A673 (cell line): ENCODE data around the gene PNPLA2. TPM values are rescaled to one million over a fixed set of nuclear protein-coding genes. Genes with fewer than 3 reads are reported as not detected.

ENCODE experiments used
- BruUV-seq: library from RNA; stranded (reverse); fragments of 400-500 nt; replicated peaks from 2 replicates; lab custom pipeline; 2021; lab: Mats Ljungman, UMichigan
- CTCF ChIA-PET: fragments of 300-600 bp; sonication (Branson Sonifier 250); formaldehyde crosslinking; loops from one replicate; lab custom pipeline; 2022; ENCODE audit warnings: antibody characterized with exemption; lab: Charles Lee
- POLR2A ChIA-PET: fragments of 300-600 bp; sonication (Branson Sonifier 250); formaldehyde crosslinking; loops from one replicate; lab custom pipeline; 2022; ENCODE audit warnings: antibody characterized with exemption; ENCODE audit not compliant: low non-redundant PET; lab: Charles Lee
- DNase-seq: peaks from one replicate; pipeline ENCODE4 v3.0.0-alpha.2; 2015; ENCODE audit warnings: low spot score
- H3K27ac ChIP-seq: fragments of 200-600 bp; sonication (generic); 2 replicates; pipeline ENCODE4 v1.5.1; 2016; ENCODE audit warnings: mixed run types, low read depth, mild to moderate bottlenecking, mixed read lengths, antibody characterized with exemption, low read length; ENCODE audit not compliant: poor library complexity, severe bottlenecking
- H3K27me3 ChIP-seq: fragments of 200-600 bp; sonication (generic); replicated peaks from 2 replicates; pipeline ENCODE4 v1.6.1; 2017; ENCODE audit warnings: mixed run types, low read depth, mild to moderate bottlenecking, mixed read lengths, antibody characterized with exemption, low read length; ENCODE audit not compliant: insufficient read depth, poor library complexity
- H3K36me3 ChIP-seq: fragments of 200-600 bp; sonication (generic); 2 replicates; pipeline ENCODE4 v1.6.1; 2016; ENCODE audit warnings: mixed run types, mild to moderate bottlenecking, mixed read lengths, antibody characterized with exemption, low read length; ENCODE audit not compliant: insufficient read depth, poor library complexity, severe bottlenecking
- H3K4me1 ChIP-seq: fragments of 200-600 bp; sonication (generic); 2 replicates; pipeline ENCODE4 v1.6.1; 2017; ENCODE audit warnings: mixed run types, mild to moderate bottlenecking, mixed read lengths, antibody characterized with exemption, low read length; ENCODE audit not compliant: insufficient read depth, poor library complexity, severe bottlenecking
- H3K4me3 ChIP-seq: fragments of 200-600 bp; sonication (generic); 2 replicates; pipeline ENCODE4 v1.5.1; 2016; ENCODE audit warnings: low read depth, mixed run types, mild to moderate bottlenecking, mixed read lengths, low read length; ENCODE audit not compliant: poor library complexity, severe bottlenecking
- H3K9me3 ChIP-seq: fragments of 200-600 bp; sonication (generic); 2 replicates; pipeline ENCODE4 v1.6.1; 2016; ENCODE audit warnings: mixed run types, low read depth, mild to moderate bottlenecking, mixed read lengths, antibody characterized with exemption, low read length; ENCODE audit not compliant: poor library complexity, severe bottlenecking
- EZH2 ChIP-seq: fragments of 200-600 bp; sonication (generic); IDR thresholded peaks from 2 replicates; pipeline ENCODE4 v1.6.1; 2017; ENCODE audit warnings: borderline replicate concordance, low read depth, mild to moderate bottlenecking, mixed read lengths, antibody characterized with exemption, low read length; ENCODE audit not compliant: poor library complexity, severe bottlenecking
- intact Hi-C: fragments of 100-400 bp; cut with micrococcal nuclease; formaldehyde crosslinking; loops from one replicate; pipeline ENCODE4 v1.10.0; 2022; ENCODE audit not compliant: unreplicated experiment
- total RNA-seq: library from RNA; stranded (reverse); gene quantifications from 2 replicates; pipeline ENCODE4 v1.2.3, GENCODE V29; 2021
- TF ChIP-seq, protein P1 (sequence below): fragments of 300-800, 200-600 bp; sonication (generic); conservative IDR thresholded peaks from 2 replicates; pipeline ENCODE4 v1.5.1; 2017; ENCODE audit warnings: low read depth, mild to moderate bottlenecking, antibody characterized with exemption, low read length, moderate library complexity, mixed read lengths

Gene PNPLA2
- total RNA-seq, 1 experiment from 2014 or later, result 45.4 TPM

DNA sequence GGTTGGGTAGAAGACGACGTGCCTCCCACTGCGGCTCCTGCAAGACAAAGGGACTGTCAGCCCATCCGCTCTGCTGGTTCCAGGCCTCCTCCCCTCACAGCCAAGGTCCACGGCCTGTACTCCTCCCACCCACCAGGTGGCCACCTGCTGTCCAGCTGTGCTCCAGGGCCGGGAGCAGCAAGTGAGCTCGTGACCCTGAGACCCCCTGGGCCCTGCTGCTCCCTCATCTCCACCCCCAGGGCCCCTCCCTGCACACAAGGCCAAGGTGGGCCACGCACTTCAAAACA lies 51.4 kb downstream of the PNPLA2 start:
- Histone ChIP-seq H3K9me3 (no peaks in the 10 kb centered on the region), H3K4me1 (no peaks in the 10 kb centered on the region), H3K4me3 (no peak overlapping the region), H3K27ac (no peak overlapping the region), H3K27me3 (no peaks in the 10 kb centered on the region), H3K36me3 (no peaks in the 10 kb centered on the region)
- TF ChIP-seq EZH2, result no peak
- TF ChIP-seq, protein P1, sequence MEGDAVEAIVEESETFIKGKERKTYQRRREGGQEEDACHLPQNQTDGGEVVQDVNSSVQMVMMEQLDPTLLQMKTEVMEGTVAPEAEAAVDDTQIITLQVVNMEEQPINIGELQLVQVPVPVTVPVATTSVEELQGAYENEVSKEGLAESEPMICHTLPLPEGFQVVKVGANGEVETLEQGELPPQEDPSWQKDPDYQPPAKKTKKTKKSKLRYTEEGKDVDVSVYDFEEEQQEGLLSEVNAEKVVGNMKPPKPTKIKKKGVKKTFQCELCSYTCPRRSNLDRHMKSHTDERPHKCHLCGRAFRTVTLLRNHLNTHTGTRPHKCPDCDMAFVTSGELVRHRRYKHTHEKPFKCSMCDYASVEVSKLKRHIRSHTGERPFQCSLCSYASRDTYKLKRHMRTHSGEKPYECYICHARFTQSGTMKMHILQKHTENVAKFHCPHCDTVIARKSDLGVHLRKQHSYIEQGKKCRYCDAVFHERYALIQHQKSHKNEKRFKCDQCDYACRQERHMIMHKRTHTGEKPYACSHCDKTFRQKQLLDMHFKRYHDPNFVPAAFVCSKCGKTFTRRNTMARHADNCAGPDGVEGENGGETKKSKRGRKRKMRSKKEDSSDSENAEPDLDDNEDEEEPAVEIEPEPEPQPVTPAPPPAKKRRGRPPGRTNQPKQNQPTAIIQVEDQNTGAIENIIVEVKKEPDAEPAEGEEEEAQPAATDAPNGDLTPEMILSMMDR, result no peak
- ChIA-PET CTCF (no interaction called here), POLR2A (no interaction called here)
- DNase-seq, result no peak
- intact Hi-C loops, result no loop called here
- no TSS peak for BruUV-seq

DNA sequence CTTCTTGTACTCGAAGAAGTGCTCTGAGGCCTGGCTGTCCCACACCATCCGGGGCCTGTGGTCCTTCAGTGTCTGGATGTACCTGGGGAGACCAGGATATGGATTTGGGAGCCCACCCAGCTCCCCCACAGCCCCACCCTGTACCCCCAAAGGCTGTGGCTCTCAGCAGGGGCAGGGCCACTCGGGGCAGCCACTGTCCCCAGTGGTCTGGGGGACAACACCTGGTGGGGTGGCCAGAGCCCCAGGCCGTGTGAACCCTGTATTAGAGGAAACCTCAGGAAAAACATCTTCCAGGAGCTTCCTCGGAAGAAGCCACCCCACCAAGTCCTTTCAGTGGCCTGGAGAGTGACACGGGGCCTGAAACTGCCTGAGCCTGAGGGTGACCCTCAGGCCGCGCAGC lies 51.7 kb downstream of the PNPLA2 start:
- H3K4me1 ChIP-seq, result no peaks in the 10 kb centered on the region
- no peaks in the 10 kb centered on the region for H3K36me3 ChIP-seq
- intact Hi-C loops, result no loop called here
- POLR2A ChIA-PET, result no interaction called here
- no peak overlapping the region for H3K4me3 ChIP-seq
- H3K27me3 ChIP-seq, result no peaks in the 10 kb centered on the region
- no peak overlapping the region for H3K27ac ChIP-seq
- no peak for DNase-seq
- BruUV-seq, result no TSS peak
- CTCF ChIA-PET, result no interaction called here
- no peak for TF ChIP-seq EZH2
- H3K9me3 ChIP-seq, result no peaks in the 10 kb centered on the region

- intact Hi-C loops, result no loop called here
- no TSS peak for BruUV-seq
- H3K4me1 ChIP-seq, result no peaks in the 10 kb centered on the region
- H3K36me3 ChIP-seq, result no peaks in the 10 kb centered on the region
- no peaks in the 10 kb centered on the region for H3K9me3 ChIP-seq
- TF ChIP-seq EZH2, result no peak
- TF ChIP-seq, protein P1, result no peak
- no peak overlapping the region for H3K4me3 ChIP-seq
- ChIA-PET POLR2A (no interaction called here), CTCF (no interaction called here)
- H3K27ac ChIP-seq, result no peak overlapping the region
- no peak for DNase-seq
- no peaks in the 10 kb centered on the region for H3K27me3 ChIP-seq
Measured at GRCh38 chr11:871472-871871, 52.8 kb downstream of the PNPLA2 start.

DNA sequence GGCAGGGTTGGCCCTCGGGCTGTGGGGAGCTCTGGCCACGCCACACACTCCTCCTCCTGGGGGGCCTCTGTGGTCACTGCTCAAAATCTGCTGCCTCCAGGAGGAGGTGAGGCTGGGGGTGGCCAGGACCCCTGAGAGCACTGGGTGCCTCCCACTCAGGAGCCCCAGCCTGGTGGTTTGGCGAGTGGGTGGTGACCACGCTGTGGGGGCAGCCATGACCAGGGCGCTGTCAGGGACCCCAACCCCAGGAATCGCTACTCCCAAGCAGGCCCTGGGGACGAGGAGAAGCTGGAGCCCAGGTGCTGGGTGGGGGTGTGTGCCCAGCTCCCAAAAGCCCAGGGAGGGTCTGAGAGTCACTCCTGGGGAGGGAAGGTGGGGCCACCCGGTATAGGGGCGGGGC lies 54.1 kb downstream of the PNPLA2 start:
- no peaks in the 10 kb centered on the region for H3K36me3 ChIP-seq
- peaks cover 5% of the 10 kb centered on the region for H3K4me1 ChIP-seq
- ChIA-PET POLR2A (no interaction called here), CTCF (no interaction called here)
- H3K4me3 ChIP-seq, result no peak overlapping the region
- H3K9me3 ChIP-seq, result no peaks in the 10 kb centered on the region
- H3K27ac ChIP-seq, result no peak overlapping the region
- no peaks in the 10 kb centered on the region for H3K27me3 ChIP-seq
- no TSS peak for BruUV-seq
- TF ChIP-seq EZH2, result no peak
- TF ChIP-seq, protein P1, result no peak
- intact Hi-C loops, result no loop called here
- DNase-seq, result no peak
